GM19467 (cell line): ENCODE data around the gene UBXN11.
A peak's percentile ranks its signal among the peaks of the same experiment; 100 is the strongest.

Source experiments
- ATAC-seq: cut with Tn5 transposase; IDR thresholded peaks from one replicate; pipeline ENCODE4 v1.9.1; 2021; ENCODE audit warnings: mild to moderate bottlenecking, moderate library complexity; ENCODE audit not compliant: unreplicated experiment

UBXN11 gene

GRCh38 chr1:26276432-26276838 is 30.0 kb downstream of the UBXN11 start:
- no peak for ATAC-seq

DNA sequence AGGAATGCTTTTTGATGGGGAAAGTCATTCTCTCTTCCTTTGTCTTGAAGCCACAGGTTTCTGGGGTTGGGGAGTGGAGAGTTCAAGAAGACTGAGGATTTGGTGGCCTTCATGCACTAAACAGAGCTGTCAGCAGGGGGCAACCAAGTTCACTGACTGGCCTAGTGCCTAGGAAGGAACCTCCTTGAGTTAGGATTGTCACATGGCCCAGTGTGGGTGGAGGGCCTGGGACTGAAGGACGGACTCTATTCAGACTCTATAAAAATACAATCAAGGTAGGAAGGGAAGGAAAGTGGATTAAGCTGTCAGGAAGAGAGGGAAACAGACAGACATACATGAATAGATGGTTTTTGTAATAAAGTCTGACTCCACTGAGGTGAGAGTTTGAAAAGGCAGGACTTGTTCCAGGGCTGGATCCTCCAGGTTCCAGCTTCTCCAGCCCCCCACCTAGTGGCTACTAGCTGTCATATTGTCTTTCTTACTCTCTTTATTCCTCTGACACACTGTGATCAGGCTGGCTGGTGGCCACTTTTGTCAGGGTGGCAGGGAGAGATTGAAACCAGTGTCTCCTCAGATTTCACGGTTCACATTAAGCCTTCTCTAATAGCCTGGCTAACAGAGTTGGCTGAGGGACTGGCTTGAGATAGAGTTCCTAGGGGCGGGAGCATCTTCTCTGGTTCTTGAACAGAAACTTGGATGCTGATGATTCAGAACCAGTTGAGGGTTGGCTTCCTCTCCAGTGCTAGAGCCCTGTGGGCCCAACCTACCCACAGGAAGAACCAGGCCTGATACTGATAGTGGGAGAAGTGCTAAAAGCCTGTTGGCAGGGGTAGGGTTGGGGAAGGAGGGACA is 30.6 kb downstream of the UBXN11 start:
- no peak for ATAC-seq

DNA sequence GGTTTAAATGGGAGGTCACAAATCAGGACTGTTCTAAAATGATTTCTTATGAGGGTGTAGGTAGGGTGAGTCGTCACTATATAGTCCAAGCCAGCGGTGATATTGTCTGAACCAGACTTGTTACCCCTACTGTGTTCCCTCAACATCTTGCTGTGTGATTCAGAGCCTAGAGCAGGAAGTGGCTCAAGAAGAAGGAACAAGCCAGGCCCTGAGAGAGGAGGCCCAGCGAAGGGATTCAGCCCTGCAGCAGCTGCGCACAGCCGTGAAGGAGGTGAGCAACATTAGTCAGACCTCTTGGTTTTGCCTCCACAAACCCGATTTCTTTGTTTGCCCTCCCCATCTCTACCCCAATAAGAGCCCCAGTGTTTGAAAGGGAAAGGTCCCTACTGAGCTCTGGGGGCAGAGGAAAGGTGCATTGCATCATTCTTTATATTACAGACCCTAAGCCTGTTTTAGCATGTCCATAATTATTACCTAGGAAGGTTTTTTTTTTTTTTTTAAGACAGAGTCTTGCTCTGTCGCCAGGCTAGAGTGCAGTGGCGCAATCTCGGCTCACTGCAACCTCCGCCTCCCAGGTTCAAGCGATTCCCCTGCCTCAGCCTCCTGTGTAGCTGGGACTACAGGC is 31.5 kb downstream of the UBXN11 start:
- no peak for ATAC-seq

DNA sequence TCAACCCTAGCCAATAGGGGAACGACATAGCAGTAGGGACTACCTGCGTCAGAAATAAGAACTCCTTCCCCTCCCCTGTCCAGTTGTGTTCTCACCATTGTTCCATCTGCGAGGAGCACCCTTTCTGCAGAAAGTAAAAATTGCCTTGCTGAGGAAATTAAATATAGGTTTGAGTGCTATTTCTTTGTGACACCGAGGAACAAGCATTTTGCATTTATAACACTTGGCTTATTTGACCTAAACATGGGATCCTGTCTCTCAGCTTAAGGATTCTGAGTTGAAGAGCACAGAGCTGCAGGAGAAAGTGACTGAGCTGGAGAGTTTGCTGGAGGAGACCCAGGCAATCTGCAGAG is 37.3 kb downstream of the UBXN11 start:
- no peak for ATAC-seq

DNA sequence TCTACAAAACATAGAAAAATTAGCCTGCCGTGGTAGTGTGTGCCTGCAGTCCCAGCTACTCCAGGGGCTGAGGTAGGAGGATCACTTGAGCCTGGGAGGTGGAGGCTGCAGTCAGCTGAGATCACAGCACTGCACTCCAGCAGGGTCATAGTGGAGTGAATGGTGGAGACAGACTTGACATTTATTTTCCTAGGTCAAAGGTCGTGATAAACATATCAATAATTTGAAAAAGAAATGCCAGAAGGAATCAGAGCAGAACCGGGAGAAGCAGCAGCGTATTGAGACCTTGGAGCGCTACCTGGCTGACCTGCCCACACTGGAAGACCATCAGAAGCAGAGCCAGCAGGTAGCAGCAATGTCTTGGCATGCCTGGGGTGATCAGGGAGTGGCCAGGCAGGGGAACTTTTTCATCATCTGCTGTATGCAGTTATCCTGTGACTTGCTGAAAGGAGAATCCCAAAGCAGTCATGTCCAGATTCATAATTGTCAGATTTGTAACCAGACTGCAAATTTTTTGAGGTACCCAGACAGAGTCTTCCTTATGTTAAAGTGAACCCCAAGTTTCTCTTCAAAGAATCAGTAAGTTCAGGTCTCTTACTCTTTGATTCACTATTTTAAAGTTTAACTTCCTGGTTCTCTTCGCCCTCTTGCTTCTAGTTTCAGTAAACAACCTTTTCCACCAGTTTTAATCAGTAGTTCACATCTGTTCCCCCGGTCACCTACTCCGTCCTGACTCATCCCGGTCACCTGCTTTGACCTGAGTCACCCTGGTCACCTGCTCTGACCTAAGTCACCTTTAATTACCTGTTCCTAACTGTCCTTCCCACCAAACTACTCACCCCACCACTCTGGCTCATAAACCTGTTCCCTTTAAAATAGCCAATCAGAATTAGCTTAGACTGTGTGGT is 37.9 kb downstream of the UBXN11 start:
- ATAC-seq: no peak

- no peak for ATAC-seq
Observed at GRCh38 chr1:26265405-26265804, 41.0 kb downstream of the UBXN11 start.

- no peak for ATAC-seq
Observed at GRCh38 chr1:26263212-26263611, 43.2 kb downstream of the UBXN11 start.

DNA sequence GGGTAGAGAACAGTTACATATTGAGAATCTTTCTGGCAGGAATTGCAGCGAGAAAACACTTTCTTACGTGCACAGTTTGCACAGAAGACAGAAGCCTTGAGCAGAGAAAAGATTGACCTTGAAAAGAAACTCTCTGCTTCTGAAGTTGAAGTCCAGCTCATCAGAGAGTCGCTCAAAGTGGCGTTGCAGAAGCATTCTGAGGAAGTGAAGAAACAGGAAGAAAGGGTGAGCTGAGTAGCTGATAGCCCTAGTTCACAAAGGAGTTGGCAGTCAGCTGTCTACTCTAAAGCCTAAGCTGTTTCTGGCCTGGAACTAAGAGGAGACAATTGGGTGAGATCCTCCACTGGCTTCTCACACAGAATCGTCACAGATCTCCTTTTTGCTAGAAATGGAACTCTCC is 46.9 kb downstream of the UBXN11 start:
- ATAC-seq: no peak

DNA sequence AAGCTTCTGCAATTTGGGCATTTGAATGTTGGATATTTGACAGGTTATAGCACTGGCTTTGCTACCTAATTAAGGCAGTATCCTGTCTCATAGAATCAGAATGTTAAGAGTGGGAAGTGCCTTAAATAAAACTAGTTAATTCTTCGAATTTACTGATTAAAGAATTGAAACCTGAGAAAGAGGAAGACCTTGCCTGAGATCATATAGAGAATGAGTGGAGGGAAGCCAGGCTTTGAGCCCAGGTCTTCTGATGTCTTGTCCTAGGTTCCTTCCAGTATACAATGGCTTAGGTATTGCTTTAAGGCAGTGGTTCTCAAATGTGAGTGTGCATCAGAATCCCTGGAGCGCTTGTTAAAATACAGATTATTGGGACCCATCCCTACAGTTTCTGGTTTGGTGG is 47.4 kb downstream of the UBXN11 start:
- no peak for ATAC-seq

DNA sequence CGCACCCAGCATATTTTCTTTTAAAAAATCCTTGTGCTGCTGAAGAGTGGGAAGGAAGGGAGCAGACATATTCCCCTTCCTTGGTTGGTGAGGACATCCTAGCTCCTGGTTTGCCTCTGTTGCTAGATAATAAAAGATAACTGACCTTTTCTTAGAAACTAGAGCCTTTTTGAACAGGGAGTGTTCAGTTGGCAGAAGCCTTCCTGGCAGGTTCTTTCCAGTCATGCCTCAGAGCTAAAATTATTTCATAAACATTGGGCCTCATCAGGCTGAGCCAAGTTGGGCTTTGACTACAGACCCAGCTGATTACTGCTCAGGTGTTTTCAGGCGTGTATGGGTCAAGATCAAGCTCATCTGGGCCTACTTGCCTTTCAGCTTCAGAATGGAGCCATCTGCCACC is 49.2 kb downstream of the UBXN11 start:
- ATAC-seq: no peak

GRCh38 chr1:26254404-26254803 is 52.0 kb downstream of the UBXN11 start:
- no peak for ATAC-seq

DNA sequence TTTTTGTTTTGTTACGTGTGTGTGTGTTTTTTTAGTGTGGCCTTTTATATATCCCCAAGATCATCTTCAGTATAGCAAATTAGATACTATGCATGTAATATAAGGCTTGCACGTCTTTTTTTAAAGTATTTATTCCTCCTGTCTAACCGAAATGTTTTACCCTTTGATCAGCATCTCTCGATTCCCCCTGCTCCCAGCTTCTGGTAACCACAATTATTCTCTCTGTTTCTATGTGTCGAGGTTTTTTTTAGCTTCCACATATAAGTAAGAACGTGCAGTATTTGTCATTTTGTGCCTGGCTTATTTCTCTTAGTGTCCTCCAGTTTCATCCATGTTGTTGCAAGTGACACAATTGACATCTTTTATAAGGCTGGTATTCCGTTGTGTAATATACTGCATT is 53.7 kb downstream of the UBXN11 start:
- ATAC-seq: no peak

DNA sequence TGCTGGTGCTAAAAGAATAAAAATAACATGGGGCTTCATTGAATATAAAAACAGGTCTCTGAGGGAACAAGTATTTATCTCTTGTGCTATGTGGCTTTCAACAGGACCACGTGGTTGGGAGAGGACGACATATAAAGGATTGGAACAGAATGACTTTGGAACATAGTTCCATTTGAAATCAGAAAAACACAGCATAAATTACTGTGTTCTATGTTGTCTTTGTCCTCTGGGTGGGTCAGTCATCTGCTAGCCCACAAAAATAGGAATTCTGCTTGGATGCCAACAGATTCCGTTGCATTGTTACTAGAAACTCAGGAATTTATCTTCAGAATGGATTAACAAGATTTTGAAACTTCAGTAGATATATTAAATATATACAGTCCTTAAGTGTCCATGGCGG is 66.5 kb downstream of the UBXN11 start:
- no peak for ATAC-seq

DNA sequence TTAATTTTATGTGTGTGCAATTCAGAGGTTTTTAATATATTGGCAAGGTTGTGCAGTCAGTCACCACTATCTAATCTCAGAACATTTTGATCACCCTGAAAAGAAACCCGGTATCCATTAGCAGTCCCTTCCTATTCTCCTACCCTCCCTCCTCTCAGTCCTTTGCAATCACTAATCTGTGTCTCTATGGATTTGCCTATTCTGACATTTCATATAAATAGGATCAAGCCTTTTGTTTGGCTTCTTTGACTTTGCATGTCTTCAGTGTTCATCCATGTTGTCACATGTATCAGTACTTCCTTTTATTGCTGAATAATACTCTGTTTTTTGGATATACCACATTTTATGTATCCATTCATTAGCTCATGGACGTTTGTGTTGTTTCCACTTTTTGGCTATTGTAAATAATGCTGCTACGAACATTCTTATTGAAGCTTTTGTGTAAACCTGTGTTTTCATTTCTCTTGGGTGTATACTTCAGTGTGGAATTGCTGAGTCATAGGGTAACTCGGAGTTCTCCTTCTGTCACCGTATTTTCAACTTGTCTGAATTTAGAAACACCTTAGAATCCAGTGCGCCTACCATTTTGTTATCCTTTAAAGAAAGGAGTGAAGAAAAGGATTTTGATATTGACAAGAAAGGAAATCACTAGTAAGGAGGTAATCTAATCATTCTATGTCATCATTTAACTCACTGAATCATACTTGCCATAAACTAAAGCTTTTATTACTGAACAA is 69.0 kb downstream of the UBXN11 start:
- ATAC-seq: no peak

- no peak for ATAC-seq
Observed at GRCh38 chr1:26234644-26235370, 71.6 kb downstream of the UBXN11 start.

GRCh38 chr1:26233903-26234643 is 72.4 kb downstream of the UBXN11 start, which contains the start of gene CEP85:
Gene CEP85 (plus strand): TSS chr1:26234200. CDS start chr1:26239784, 5,584 bp downstream.
- ATAC-seq: peak; percentile 94
